GM19240 (cell line): Measurements from ENCODE around the gene GJC2.

Source experiments
- DNase-seq: peaks from one replicate; pipeline ENCODE4 v3.0.0; 2011; ENCODE audit warnings: low spot score; ENCODE audit not compliant: insufficient read length

The GJC2 gene

DNA sequence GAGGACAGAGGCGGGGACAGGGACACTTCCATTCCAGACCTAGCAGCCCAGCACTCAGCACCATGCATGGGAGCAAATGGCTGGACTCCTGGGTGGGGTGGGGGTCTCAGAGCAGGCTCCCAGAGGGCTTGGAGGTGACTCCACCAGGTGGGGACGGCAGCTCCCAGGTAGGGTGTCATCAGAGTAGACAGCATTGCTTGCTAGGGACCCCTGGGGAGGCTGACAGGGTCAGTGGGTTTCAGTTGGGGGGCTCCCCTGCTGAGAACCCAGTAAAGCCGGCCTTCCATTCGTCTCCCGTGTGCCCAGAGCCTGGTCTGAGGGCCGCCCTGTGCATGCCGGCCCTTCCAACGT is 4.8 kb upstream of the GJC2 start:
- no peak for DNase-seq

GRCh38 chr1:228145463-228146416 is 4.0 kb upstream of the GJC2 start:
- no peak for DNase-seq

- DNase-seq: no peak
Measured at GRCh38 chr1:228146417-228147150, 3.1 kb upstream of the GJC2 start.

DNA sequence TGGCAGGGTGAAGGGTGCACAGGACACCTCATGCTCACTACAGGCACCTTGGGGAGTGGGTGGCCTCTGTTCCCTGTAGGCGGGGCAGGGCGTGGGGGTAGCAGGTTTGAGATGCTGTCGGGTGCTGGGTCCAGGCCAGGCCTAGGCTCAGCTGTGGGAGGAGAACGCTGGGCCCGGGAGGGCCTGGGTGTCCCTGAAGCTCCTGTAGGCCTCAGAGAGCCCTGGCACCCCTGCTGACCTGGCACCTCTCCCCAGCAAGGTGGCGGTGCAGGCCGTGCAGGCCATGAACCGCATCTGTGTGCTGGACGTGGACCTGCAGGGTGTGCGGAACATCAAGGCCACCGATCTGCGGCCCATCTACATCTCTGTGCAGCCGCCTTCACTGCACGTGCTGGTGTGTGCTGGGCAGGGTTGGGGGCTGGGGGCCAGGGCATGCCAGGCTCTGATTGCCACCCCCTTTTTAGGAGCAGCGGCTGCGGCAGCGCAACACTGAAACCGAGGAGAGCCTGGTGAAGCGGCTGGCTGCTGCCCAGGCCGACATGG is 2.5 kb upstream of the GJC2 start:
- no peak for DNase-seq

GRCh38 chr1:228147768-228148167 is 2.0 kb upstream of the GJC2 start:
- no peak for DNase-seq

DNA sequence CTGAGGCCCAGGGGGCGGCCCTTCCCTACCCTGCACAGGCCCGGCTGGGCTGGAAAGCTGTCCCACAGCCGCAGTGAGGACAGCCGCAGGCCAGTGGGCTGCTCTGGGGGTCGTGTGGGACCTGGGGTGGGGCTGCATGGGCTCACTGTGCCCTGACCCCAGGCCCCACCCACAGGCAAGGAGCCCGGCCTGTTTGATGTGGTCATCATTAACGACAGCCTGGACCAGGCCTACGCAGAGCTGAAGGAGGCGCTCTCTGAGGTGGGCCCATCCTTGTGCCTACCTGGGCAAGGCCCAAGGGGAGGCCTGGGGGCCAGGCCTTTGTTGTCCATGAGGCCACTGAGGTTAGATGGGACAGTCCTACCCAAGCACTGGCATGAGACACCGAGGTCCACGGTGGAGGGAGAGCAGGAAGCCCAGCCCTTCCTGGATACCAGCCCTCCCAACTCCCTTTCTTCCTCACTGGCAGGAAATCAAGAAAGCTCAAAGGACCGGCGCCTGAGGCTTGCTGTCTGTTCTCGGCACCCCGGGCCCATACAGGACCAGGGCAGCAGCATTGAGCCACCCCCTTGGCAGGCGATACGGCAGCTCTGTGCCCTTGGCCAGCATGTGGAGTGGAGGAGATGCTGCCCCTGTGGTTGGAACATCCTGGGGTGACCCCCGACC is 1.4 kb upstream of the GJC2 start:
- DNase-seq: no peak

DNA sequence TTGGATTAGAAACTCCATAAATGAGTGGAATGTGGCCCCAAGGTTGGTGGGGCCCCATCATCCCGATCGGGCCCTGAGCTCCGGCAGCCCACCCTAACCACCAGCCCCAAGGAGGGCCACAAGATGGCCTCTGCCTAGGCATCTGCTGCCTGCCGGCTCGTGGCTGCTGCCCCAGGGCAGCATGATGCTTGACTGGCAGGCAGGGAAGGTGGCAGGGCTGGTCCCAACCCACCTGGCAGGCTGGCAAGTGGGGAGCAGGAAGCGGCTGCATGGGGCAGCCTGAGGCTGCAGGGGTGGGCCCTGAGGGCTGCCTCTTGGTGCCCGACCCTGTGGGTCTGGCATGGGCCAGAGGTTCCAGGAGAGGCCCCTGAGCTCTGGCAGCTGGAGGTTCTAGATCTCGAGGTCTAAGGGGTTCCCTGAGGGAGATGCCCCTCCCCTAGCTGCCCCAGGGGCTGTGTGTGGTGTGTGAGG is 760 bp upstream of the GJC2 start:
- DNase-seq: no peak

DNA sequence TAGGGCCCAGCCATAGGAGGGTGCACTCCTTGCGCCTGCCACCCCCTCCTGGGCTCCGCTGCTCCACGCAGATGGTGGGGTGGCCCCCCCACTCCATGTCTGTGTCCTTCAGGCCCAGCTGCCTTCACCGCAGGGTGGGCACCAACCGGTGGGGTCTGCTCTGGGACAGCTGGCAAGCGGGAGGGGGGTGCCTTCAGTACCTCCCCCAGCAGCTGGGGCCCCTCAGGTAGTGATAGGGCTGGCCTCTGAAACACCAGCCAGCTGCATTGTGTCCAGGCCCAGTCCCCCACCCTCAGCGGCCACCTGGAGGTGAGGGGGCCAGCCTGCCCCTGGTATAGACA is 360 bp downstream of the GJC2 start:
- DNase-seq: no peak

- no peak for DNase-seq
Measured at GRCh38 chr1:228150461-228151179, 890 bp downstream of the GJC2 start.

DNA sequence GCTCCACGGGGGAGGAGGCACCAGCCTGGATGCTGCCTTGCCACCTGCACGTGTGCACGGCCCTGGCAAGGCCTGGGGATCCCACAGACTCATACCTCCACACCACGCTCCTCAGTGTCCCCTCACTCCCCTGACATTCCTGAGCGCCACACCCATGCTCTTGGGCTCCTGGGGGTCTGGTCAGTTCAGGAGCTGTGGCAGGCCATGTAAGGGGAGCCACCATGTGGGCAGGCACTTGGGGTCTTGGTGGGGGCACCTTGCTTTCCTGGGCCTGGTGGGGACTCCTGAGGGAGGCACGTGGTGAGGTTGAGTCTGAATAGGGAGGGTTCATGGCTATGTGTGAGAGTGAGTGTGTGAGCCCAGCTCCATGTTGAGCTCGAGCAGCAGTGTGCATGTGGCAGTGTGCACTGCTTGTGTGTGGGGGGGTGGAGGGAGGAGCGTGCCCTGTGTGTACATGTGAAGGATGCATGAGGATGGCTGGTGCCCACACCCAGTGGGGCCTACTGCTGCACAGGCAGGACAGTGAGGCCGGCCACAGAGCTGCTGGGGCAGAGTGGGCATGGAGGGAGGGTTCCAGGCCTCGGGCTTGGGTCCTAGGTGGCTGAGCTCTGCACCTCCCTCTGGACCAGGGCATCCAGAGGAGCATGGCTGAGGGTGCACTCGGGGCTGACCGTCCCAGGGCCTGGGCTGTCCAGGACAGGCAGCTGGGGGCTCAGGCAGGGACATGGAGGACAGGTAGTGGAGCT is 1.6 kb downstream of the GJC2 start:
- DNase-seq: no peak

DNA sequence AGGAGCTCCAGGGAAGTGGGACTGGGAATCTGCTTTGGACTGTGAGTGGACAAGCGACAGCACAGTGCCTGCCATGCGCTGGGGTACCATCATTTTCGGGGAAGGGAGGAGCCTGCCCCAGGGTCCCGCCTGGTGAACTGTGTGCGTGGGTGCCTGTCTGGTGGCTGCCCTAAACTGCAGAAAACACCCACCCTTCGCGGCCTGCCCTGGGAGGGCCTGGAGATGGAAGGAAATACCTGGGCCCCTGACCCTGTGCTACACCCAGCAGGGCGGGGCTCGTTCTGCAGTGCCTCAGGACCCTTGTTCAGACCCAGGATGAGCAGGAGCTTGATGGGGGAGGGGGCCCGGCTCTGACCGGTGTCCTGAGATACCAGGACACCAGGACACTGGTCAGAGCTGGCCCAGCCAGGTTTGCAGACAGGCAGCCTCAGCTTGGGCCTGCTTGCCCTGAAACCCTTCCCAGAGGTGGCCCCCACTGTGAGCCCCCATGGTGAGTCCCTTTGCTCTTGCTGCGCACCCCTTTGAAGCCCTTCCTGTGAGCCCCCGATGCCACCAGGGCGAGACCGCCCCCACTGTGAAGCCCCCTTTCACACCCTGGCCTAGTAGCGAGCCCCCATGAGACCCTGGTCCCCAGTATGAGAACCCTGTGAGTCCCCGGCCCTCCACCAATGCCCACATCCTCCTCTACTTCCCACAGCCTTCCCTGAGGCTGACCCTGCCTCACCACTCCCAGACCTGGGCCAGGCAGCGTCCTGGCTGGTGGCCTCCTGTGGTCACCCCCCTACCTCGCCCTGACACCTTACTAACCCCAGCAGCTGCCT is 2.6 kb downstream of the GJC2 start:
- no peak for DNase-seq

DNA sequence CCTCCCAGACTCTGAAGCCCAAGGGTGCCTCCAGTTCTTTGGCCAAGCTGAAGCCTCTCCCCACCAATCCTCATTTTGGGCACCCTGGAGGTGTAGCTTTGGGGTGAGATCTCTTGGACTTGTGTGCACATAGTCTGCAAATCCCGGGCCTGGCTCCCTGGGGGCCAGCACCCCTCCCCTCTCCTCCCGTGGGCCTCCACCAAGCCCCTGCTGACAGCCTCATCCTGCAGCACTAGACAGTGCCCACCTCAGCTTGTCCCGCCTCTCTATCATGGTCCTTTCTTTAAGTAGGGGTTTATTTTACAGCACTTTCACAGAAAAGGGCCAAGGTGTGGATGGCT is 3.2 kb downstream of the GJC2 start:
- no peak for DNase-seq

DNA sequence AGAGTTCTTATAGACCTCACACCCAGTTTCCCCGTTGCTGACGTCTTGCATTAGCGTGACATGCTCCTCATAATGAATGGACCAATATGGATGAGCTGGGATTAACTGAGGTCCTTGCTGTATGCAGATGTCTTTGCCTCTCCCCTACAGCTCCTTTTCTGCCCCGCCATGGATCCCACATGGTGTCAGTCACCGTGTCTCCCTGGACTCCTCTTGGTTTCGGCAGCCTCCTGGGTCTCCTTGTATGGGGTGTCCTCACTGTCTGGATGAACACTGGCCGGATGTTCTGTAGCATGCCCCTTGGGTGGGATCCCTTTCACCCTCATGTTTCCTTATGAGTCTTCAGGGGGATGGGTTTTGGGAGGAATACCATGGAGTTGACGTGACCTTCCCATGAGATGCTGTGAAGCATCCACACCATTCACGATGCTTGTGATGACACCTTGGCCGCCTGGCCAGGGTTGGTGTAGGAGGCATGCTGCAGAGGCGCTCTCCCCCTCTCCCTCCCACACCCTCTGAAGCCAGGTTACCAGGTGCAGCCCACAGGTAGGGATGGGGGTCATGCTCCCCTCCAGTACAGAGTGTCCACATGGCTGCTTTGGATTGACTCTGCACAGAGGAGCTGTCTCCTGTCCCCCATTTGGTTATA is 4.4 kb downstream of the GJC2 start:
- DNase-seq: no peak

- no peak for DNase-seq
Measured at GRCh38 chr1:228154670-228155571, 5.2 kb downstream of the GJC2 start.

DNA sequence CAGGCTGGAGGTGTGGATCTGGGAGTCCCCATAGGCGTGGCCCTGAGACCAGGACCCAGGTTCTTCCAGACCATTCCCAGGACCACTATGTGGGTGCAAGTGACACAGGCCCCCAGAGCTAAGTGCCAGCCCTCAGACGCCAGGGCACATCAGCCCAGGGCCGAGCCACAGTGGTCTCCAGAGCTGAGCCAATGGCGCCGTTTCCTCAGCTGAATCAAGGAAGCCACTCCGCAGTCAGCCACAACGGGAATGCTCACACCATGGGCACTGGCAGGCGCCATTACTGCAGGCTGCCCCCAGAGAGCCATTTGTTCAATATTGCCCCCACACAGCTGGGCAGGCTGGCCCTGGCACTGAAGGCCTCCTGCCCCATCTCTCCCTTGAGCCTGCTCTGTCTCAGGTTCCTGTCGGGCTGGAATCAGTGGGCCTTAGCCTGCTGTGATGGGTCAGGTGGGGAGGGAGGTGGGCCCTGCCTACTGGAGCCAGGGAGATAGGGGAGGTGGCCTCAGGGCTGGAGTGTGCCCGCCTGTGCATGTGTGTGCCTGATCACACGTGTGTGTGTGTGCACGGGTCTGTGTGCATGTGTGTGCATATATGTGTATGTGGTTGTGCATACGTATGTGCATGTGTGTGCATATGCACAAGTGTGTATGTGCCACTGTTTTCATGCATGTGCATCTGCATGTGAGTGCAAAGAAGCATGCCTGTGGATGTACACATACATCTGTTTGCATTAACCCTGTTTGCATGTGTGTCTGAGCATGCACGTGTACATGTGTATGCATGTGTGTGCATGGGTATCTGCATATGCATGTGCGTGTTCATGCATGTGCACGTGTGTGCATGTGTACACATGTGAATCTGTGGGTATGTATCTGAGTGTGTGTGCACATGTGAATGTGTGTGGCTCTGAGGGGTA is 6.1 kb downstream of the GJC2 start:
- no peak for DNase-seq

- no peak for DNase-seq
Measured at GRCh38 chr1:228156515-228156881, 6.8 kb downstream of the GJC2 start.
